GM18951 (cell line): ENCODE results near the gene E2F6.

Experiments
- POLR2A ChIP-seq: IDR thresholded peaks from 4 replicates; pipeline ENCODE4 v1.6.1; 2011; ENCODE audit warnings: mild to moderate bottlenecking; ENCODE audit not compliant: insufficient read length, insufficient read depth; ENCODE audit errors: extremely low read depth
- in situ Hi-C: fragments of 300-500 bp; cut with MboI; formaldehyde crosslinking; loops from one replicate; pipeline ENCODE4 v1.12.0; 2022; ENCODE audit warnings: low sequenced_read_pairs, mixed read lengths, inconsistent platforms; ENCODE audit not compliant: unreplicated experiment

E2F6 gene

GRCh38 chr2:11411244-11411643, 54.7 kb downstream of the E2F6 start:
- in situ Hi-C loops: loop anchor here (25.0 kb wide), 1 partner anchor 274 kb away; a partner anchor contains a TSS
- TF ChIP-seq POLR2A: no peak

- TF ChIP-seq POLR2A: no peak
- in situ Hi-C loops: loop anchor here (25.0 kb wide), 1 partner anchor 273 kb away; a partner anchor contains a TSS
These were observed 55.9 kb downstream of the E2F6 start for GRCh38 chr2:11410101-11410500.

- TF ChIP-seq POLR2A: no peak
- in situ Hi-C loops: loop anchor here (25.0 kb wide), 1 partner anchor 272 kb away; a partner anchor contains a TSS
These were observed 56.4 kb downstream of the E2F6 start for GRCh38 chr2:11409572-11409959.

- no peak for TF ChIP-seq POLR2A
These were observed 56.9 kb downstream of the E2F6 start for GRCh38 chr2:11408959-11409571.

DNA sequence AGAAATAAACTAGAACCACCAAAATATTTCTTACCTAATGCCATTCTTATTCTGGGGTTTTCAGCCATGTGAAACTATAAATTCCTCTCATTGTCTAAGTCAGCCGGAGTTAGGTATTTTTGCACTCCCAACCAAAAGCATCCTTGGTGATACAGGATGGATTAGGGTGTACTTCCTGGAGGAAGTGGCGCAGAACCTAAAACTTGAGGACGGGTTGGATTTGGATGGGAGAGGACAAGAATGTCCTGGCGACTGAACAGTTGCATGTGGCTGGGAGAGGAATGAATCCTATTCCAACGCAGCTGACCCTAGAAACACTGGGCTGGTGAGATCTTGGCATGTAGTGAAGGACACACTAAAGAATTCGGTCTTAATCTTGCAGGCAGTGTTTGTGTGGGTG, 58.5 kb downstream of the E2F6 start:
- in situ Hi-C loops: loop anchor here (25.0 kb wide), 1 partner anchor 270 kb away; a partner anchor contains a TSS
- TF ChIP-seq POLR2A: no peak

More at GRCh38 chr2:11408959-11409571, 56.9 kb downstream of the E2F6 start:
- in situ Hi-C loops: loop anchor here (25.0 kb wide), 1 partner anchor 272 kb away; a partner anchor contains a TSS

DNA sequence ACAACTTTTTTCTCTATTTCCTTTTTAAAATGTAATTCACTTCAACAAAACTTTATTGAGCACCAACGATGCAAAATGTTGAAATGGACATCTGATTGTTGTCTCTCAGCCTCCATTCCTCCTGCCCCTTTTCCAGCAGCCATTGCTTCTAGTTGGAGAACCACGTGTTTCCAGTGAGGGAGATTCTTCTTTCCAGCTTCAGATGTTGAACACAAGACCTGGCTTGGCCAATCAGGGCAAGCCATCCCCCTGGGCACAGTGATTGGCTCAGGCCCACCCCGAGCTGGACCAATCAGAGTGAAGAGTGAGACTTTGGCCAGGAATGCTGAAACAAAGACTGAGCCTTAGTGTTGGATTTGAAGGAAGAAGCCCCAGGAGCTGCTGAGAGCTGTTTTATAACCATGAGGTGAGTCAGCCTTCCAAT, 59.0 kb downstream of the E2F6 start:
- in situ Hi-C loops: loop anchor here (25.0 kb wide), 1 partner anchor 270 kb away; a partner anchor contains a TSS
- no peak for TF ChIP-seq POLR2A

DNA sequence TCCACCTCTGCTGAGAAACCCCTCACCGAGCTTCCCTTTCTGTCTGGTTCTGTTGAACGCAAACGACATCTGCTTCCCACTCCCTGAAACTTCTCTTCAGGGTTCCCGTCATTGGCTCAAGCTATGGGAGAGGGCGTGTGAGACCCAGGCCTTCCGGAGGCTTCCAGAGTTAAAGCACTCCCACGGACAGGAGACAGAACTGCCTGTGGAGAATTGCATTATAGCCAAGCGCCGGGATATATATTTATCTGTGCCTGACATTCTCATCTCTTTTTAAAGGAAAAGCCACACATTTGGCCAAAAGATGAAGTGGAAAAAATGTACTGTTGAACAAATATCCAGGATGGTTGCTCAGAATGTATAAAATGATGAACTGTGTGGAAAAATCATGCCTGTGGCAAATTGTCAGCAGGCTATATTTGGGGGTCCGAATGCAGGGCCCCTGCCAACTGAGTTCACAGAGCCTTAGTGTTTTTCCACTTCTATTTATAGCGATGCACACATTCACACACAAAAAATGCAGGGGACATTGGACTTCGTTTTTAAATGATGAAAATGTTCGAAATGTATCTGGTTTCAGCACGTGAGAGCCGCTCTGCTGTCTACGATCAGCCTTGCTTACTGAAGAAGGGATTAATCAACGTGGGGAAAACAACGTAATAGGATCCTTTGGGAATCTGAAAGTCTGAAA, 59.5 kb downstream of the E2F6 start:
- in situ Hi-C loops: loop anchor here (25.0 kb wide), 1 partner anchor 269 kb away; a partner anchor contains a TSS
- TF ChIP-seq POLR2A: no peak

- TF ChIP-seq POLR2A: no peak
- in situ Hi-C loops: loop anchor here (25.0 kb wide), 1 partner anchor 268 kb away; a partner anchor contains a TSS
These were observed 60.2 kb downstream of the E2F6 start for GRCh38 chr2:11405599-11406266.

GRCh38 chr2:11405074-11405406, 60.9 kb downstream of the E2F6 start:
- in situ Hi-C loops: loop anchor here (25.0 kb wide), 1 partner anchor 268 kb away; a partner anchor contains a TSS

- in situ Hi-C loops: loop anchor here (25.0 kb wide), 1 partner anchor 267 kb away; a partner anchor contains a TSS
- no peak for TF ChIP-seq POLR2A
These were observed 61.4 kb downstream of the E2F6 start for GRCh38 chr2:11404376-11405073.

GRCh38 chr2:11402436-11402835, 63.5 kb downstream of the E2F6 start:
- in situ Hi-C loops: loop anchor here (25.0 kb wide), 1 partner anchor 265 kb away; a partner anchor contains a TSS
- no peak for TF ChIP-seq POLR2A

DNA sequence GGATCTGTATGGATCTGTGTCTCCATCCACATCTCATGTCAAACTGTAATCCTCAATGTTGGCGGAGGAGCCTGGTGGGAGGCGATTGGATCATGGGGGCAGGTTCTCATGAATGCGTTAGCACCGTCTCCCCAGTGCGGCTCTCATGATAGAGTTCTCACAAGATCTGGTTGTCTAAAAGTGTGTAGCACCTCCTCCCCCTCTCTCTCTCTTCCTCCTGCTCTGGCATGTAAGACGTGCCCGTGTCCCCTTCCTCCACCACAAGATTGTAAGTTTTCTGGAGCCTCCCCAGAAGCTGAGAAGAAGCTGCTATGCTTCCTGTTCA, 66.6 kb downstream of the E2F6 start:
- in situ Hi-C loops: no loop called here
- TF ChIP-seq POLR2A: no peak
